GM12875 (cell line): ENCODE measurements around the gene FAM20B.
A peak's percentile ranks its signal among the peaks of the same experiment; 100 is the strongest.

Experiments used
- H3K4me3 ChIP-seq: one replicate; pipeline ENCODE4 v1.5.1; 2011; ENCODE audit warnings: low read depth, low read length, control low read depth
- CTCF ChIP-seq: IDR thresholded peaks from 2 replicates; pipeline ENCODE4 v1.5.1; 2011; ENCODE audit warnings: low read depth, mild to moderate bottlenecking, control low read depth, inconsistent platforms, low read length, moderate library complexity, borderline replicate concordance; ENCODE audit not compliant: insufficient read depth

FAM20B gene

GRCh38 chr1:179099891-179100290 is 74.2 kb downstream of the FAM20B start:
- no peak for TF ChIP-seq CTCF

GRCh38 chr1:179101566-179101965 is 75.9 kb downstream of the FAM20B start:
- no peak for TF ChIP-seq CTCF
- no peak overlapping the region for H3K4me3 ChIP-seq

More at GRCh38 chr1:179099891-179100290, 74.2 kb downstream of the FAM20B start:
- no peak overlapping the region for H3K4me3 ChIP-seq

GRCh38 chr1:179103999-179104398 is 78.3 kb downstream of the FAM20B start:
- no peak for TF ChIP-seq CTCF
- no peak overlapping the region for H3K4me3 ChIP-seq

- H3K4me3 ChIP-seq = no peak overlapping the region
- TF ChIP-seq CTCF = no peak
Observed at GRCh38 chr1:179104611-179105250, 79.0 kb downstream of the FAM20B start.

- peak; percentile 49 for TF ChIP-seq CTCF
- no peak overlapping the region for H3K4me3 ChIP-seq
Observed at GRCh38 chr1:179105393-179105792, 79.7 kb downstream of the FAM20B start.

GRCh38 chr1:179107706-179108629 is 82.3 kb downstream of the FAM20B start:
- H3K4me3 ChIP-seq = no peak overlapping the region
- no peak for TF ChIP-seq CTCF

- TF ChIP-seq CTCF = no peak
- H3K4me3 ChIP-seq = no peak overlapping the region
Observed at GRCh38 chr1:179108644-179109043, 83.0 kb downstream of the FAM20B start.
